HG03565 (cell line): ENCODE results near the gene PSTPIP1.

Source experiments
- ATAC-seq: cut with Tn5 transposase; IDR thresholded peaks from one replicate; pipeline ENCODE4 v1.9.1; 2021; ENCODE audit warnings: mild to moderate bottlenecking, moderate library complexity; ENCODE audit not compliant: unreplicated experiment

The PSTPIP1 gene

GRCh38 chr15:77066971-77067690, 72.2 kb downstream of the PSTPIP1 start:
- no peak for ATAC-seq

GRCh38 chr15:77067691-77068367, 72.9 kb downstream of the PSTPIP1 start:
- ATAC-seq, result no peak

GRCh38 chr15:77068633-77069032, 73.7 kb downstream of the PSTPIP1 start:
- ATAC-seq, result no peak

- ATAC-seq, result no peak
Observed at GRCh38 chr15:77069521-77070121, 74.7 kb downstream of the PSTPIP1 start.

- ATAC-seq, result no peak
Observed at GRCh38 chr15:77070180-77070494, 75.2 kb downstream of the PSTPIP1 start.

- ATAC-seq, result peak; percentile 84
Observed at GRCh38 chr15:77070495-77071304, 75.8 kb downstream of the PSTPIP1 start, which contains the start of gene TSPAN3. Gene TSPAN3 (minus strand): TSS chr15:77071109. CDS start chr15:77070954, 155 bp downstream.

- no peak for ATAC-seq
Observed at GRCh38 chr15:77071305-77072223, 76.6 kb downstream of the PSTPIP1 start.

- no peak for ATAC-seq
Observed at GRCh38 chr15:77074350-77074749, 79.4 kb downstream of the PSTPIP1 start.

GRCh38 chr15:77075528-77075927, 80.6 kb downstream of the PSTPIP1 start:
- no peak for ATAC-seq

GRCh38 chr15:77076323-77076915, 81.5 kb downstream of the PSTPIP1 start:
- ATAC-seq, result no peak

- no peak for ATAC-seq
Observed at GRCh38 chr15:77081971-77082370, 87.0 kb downstream of the PSTPIP1 start.

- no peak for ATAC-seq
Observed at GRCh38 chr15:77083381-77084160, 88.6 kb downstream of the PSTPIP1 start.

GRCh38 chr15:77084436-77084835, 89.5 kb downstream of the PSTPIP1 start:
- no peak for ATAC-seq

GRCh38 chr15:77085297-77085696, 90.4 kb downstream of the PSTPIP1 start:
- ATAC-seq, result no peak
